Measurements from ENCODE around the gene ESPN.

ESPN gene

DNA sequence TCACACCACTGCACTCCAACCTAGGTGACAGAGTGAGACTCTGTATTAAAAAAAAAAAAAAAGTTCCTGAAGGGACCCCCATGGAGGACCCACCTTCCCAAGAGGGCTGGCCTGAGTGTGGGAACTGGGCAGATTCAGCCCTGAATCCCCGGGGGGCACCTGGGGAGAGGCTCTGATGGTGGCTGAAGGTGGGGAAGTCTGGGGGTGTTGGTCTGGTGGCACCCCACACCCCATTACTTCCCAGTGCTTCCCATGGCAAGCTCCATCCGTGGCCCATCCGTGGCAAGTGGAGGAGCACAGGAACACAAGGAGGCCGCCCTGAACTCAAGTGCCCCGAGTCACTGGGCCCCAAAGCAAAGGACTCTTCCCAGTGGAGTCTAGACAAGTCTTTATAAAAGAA lies 42.2 kb downstream of the ESPN start:
- DNase-seq: no peak

DNA sequence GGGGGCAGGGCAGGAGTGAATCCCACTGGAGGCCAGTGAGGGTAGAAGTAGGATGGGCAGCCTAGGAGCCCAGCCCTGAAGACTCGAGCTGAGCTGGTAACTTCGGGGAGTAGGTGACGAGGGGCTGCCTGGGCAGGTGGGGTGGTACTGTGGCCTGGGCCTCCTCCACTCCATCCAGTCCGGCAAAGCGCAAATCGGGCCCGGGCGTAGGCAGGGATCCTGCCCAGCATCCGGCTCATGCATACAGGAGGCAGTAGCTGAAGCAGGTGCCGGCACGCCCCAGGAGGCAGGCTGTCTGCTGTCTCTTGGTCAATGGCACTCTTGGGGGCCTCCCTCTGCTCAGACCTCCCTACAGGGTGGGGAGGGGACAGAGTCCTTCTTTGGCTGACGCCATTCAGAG lies 42.6 kb downstream of the ESPN start:
- DNase-seq: no peak

- no peak for DNase-seq
Observed at GRCh38 chr1:6467744-6468688, 43.4 kb downstream of the ESPN start.

DNA sequence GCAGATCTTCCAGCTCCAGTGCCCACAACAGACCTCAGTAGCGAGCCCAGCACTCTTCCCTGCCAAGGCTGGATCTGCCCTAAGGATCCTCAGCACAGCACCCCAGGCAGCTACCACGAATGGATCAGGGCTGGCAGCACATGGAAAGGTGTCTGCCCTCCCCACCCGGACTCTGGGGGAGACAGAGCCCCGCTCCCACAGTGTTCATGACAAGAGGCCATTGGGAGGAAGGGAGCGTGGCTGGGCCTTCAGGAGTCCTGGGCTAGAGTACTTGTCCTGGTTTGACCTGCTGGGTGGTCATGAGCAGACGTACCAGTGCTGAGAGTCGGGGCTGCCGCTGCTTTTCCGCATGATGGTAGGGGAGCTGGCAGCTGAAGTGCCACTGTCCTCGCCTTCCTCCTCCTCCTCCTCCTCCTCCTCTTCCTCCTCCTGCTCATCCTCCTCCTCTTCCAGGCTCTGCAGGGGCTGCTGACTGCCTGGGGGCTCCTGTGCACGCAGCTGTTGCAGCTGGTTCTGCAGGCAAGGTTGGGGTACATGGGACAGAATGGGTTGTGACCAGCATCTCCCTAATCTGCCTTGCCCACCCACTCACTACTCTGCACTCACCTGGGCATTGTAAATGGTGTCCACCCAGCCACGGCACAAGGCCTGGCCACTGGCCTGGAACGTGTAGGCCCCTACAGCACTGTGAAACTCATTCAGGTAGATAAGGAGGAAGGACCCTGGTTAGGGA lies 44.3 kb downstream of the ESPN start:
- DNase-seq: no peak

DNA sequence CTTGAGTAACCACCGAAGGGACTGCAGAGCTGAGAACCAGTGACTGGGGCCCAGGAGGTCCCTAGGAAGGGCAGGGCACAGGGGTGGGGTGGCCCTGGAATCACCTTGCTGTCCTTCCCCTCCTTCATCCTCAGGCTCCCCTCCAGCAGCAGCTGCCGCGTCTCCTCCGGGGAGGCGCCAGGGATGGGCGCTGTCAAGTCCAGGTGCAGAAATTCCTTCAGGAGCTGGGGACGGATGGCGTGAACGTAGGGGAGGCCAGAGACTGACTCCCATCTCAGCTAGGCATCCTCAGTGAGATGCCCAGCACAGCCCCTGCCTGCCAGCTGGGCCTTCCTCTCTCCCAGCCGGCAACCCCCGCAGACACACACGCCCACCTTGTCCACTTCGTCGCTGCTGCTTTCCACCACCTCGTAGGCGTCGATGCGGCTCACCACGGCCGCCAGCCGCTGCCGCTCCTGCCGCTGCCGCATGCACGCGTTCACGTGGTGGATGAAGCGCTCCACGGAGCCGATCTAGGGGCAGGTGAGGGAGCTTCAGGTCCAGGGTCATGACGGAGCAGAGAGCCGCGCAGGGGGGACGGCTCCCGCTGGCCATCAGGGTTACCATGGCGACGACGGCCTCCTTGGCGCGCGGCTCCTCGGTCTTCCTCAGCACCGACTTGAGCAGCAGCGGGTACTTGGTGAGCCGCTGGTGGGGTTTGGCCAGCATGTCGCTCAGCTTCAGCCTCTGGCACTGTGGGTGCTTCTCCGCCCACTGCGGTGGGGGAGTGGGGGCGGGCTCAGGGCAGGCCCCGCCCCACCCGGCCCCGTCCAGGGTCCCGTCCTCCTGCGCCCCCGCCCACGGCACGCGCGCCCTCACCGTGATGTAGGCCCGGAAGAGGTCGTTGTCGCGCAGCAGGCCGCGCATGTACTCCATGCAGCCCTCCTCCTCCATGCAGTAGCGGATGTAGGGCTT lies 45.8 kb downstream of the ESPN start:
- DNase-seq: no peak

DNA sequence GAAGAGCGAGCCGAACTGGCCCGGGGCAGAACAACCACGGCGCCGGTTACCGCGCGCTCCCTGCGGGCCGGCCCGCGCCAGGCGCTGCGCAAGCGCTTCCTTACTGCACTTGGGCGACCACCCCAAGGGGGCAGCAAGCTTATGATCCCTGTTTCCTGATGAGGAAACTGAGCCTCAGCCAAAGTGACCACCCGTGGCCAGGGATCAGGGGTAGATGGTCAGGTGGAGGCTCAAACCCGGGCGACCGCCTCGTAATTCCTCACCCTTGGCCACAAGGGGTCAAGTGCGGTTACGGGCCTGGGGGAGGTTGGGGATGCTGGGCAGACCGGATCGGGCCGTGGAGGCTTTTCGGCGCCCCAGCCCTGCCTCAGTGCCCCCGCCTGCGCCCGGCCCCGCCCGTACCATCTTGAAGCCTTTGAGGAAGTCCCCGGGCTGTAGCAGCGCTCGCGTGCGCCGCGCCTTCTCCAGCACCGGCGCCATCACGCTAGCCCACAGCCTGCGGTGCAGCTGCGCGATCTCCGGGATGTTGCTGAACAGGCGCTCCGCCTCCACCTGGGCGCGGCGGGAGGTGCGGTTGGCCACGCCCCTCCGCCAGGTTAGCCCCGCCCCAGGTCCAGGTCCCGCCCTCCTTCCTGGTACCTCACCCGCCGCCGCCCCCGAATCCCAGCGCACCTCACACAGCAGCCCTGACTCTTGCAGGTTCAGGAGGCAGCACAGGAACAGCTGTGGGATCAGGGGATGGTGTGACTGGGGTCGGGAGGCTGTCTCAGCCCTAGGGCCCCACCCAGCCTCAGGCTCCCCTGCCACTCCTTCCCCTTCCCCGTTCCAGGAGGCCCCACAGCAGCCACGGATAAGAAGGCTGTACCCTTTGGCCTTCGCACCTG lies 46.8 kb downstream of the ESPN start:
- DNase-seq: no peak

DNA sequence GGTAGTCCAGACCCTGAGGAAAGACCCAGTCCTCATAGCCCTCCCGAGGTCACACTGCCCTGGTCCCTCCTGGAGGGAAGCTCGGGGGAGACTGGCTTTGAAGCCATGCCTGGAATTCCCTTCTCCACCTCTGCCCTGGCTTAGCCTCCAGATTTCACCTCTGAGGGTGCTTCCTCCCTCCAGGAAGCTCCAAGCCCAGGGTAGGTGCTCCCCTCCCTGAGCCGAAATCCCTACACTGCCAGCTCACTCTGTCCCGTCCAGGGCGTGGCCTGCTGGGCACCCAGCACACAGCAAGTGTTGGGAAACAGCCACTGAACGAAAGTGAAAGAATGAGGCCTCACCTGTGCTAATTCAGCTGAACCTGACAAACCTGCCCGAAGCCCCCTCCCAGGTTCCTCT lies 47.4 kb downstream of the ESPN start:
- no peak for DNase-seq

DNA sequence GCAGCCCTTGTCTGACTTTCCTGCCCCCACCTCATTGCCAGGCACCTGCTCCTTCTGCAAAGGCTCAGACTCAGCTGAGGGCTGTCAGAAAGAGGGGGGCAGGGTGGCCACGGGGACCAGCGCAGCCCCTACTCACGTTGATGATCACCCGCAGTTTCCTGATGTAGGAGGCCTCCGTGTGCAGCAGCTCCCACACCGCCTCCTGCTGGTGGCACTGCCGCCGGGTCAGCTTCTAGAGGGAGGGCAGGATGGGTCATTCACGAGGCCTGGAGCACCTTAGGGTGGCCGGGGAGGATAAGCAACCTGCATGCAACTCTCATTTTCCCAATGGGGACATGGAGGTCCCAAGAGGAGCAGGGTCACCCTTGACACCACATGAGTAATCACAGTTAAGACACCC lies 47.8 kb downstream of the ESPN start:
- no peak for DNase-seq

DNA sequence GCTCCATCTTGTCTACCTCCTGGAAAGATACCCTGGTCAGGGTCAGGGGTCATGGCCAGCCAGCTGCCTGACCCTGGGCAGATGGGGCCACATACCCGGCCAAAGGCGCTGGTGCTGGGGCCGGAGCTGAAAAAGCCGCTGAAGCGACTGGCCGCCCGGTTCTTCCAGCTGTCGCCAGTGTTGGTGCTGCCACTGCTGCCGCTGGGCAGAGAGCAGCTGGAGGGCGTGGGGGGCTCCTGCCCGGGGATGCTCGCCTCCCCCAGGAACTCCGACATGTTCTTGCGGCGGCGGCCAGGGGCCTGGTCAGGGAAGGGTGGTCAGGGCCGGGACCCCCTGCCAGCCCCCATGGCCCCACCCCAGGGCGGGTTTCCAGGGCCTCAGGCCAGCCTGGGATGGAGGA lies 48.6 kb downstream of the ESPN start:
- DNase-seq: no peak

GRCh38 chr1:6473974-6474814 lies 49.6 kb downstream of the ESPN start:
- DNase-seq: no peak

GRCh38 chr1:6474815-6475282 lies 50.3 kb downstream of the ESPN start:
- DNase-seq: no peak

- DNase-seq: peak; percentile 75
Observed at GRCh38 chr1:6475381-6476133, 51.0 kb downstream of the ESPN start.

- DNase-seq: no peak
Observed at GRCh38 chr1:6476483-6476882, 51.9 kb downstream of the ESPN start.

GRCh38 chr1:6477039-6477820 lies 52.7 kb downstream of the ESPN start:
- DNase-seq: no peak

DNA sequence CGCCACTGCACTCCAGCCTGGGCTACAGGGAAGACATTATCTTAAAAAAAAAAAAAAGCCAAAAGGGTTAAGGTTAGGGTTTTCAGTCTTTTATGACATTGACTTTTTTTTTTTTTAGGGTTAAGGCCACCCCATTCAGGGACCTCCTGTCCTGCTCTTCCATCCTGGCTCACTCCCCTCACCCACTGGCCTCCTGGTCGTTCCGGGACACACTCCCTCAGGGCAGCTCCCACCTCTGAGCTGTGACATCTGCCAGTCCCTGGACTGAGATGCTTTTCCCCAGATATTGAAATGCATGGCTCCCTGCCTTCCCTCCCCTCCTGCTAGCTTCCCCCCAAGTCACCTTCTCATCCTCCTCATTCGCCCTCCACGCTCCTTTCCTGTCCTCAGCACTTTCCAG lies 57.2 kb downstream of the ESPN start:
- no peak for DNase-seq

- no peak for DNase-seq
Observed at GRCh38 chr1:6483017-6483760, 58.6 kb downstream of the ESPN start.

DNA sequence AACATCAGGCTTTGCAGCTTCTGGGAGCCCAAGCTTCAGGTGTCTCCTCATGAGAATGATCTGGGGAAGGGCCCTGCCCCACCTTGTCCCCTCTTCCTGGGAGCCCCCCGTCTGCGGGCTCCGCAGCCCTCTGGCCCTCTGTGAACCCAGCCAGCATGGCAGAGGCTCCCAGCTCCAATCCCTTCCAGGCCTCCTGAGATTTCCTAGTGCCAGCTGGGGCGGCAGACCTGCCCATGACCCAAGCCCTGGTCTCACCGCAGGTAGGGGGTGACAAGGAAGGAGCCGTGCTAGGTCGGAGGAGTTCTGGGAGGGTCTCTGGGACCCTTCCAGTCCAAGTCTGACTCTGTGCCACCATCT lies 59.2 kb downstream of the ESPN start:
- no peak for DNase-seq

- DNase-seq: no peak
Observed at GRCh38 chr1:6484826-6485167, 60.2 kb downstream of the ESPN start.

Data from activated effector memory CD4-positive, alpha-beta T cell treated with Interleukin-2 at 50 U/mL for 16 hours (primary cell).